ENCODE results near the gene CTSE. TPM values are rescaled to one million over a fixed set of nuclear protein-coding genes. Genes with fewer than 3 reads are reported as not detected.

CTSE gene
- total and polyA plus RNA-seq, 2 of the 4 experiments (the other 2 are of a cell fraction), result not detected

DNA sequence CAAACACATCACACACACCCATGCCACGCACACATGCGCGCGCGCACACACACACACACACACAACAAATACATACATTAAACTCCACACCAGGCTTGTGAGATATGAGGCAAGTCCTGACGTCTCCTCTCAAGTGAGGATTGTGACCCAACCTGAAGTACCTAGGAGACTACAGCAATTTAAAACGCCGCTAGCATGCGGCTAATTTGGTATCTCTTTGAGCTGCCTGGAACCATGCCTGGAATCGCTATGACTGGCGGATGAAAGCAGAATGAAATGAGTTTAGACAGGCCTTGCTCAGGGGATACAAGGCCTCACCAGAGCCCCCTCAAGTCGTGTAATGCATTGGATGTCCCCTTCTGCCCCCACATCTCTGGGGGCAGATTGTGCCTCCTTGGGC lies 18.9 kb downstream of the CTSE start:
- H4K8ac ChIP-seq (ENCODE audit: low read depth in 2 of 2, low read length in 2 of 2), result no peak overlapping the region
- in situ Hi-C loops (cut with MboI; ENCODE audit: low sequenced_read_pairs), result no loop called here
- ATAC-seq (ENCODE audit: low read depth), result no peak
- 0 out of 2 replicates have a peak overlapping the region, but pooled peaks have one; percentile 39 for H4K91ac ChIP-seq (ENCODE audit: insufficient read depth, low read depth, low read length)
- H2BK15ac ChIP-seq (ENCODE audit: low read depth, low read length), result peak overlapping the region; percentile 83; the same call in 1 of the 3 replicates
- DNase-seq, result no peak
- H2BK5ac ChIP-seq (ENCODE audit: low read depth, low read length, poor library complexity, severe bottlenecking), result peak overlapping the region; percentile 93
- H2BK120ac ChIP-seq (ENCODE audit: low read depth, low read length), result no peak overlapping the region
- peaks cover 0 to 13% of the 10 kb centered on the region in 2 experiments; a peak in 2 of 4 replicates for H3K79me1 ChIP-seq (ENCODE audit: low read depth in 1 of 2, low read length in 2 of 2)
- no peak overlapping the region for H3K4me3 ChIP-seq (ENCODE audit: insufficient read depth, low read depth, low read length)
- H3K36me3 ChIP-seq (ENCODE audit: control insufficient read depth, insufficient read depth, low read length), result no peaks in the 10 kb centered on the region
- no peak overlapping the region for H3K23ac ChIP-seq (ENCODE audit: low read depth, low read length)
- no peak overlapping the region for H2AK9ac ChIP-seq (replicated peaks; ENCODE audit: low read depth, low read length, poor library complexity)
- no TSS peak for BruUV-seq (replicated peaks)
- no peak overlapping the region for H3K4me2 ChIP-seq (ENCODE audit: low read depth, low read length)
- ChIA-PET POLR2A (ENCODE audit: unreplicated experiment) (no interaction called here), CTCF (no interaction called here)
- no peak overlapping the region for H2BK20ac ChIP-seq (ENCODE audit: low read depth, low read length)
- H3K9ac ChIP-seq (ENCODE audit: low read depth, low read length), result no peak overlapping the region
- H3K27me3 ChIP-seq (ENCODE audit: control insufficient read depth, insufficient read depth, low read length), result no peaks in the 10 kb centered on the region
- no peak overlapping the region for H3K4ac ChIP-seq (ENCODE audit: low read depth, low read length)
- dilution Hi-C loops (cut with HindIII; ENCODE audit: low sequenced_read_pairs, unreplicated experiment), result no loop called here
- H4K5ac ChIP-seq (ENCODE audit: low read depth, low read length), result no peak overlapping the region
- intact Hi-C loops (cut with micrococcal nuclease), result no loop called here
- H3K9me1 ChIP-seq (ENCODE audit: insufficient read depth, low read length), result peaks cover 19% of the 10 kb centered on the region
- TF ChIP-seq RFX5 (IDR thresholded peaks at IDR 0.05; ENCODE audit: low read depth, low read length) (no peak), CEBPB (IDR thresholded peaks at IDR 0.05; ENCODE audit: low read depth, low read length) (no peak), MAZ (IDR thresholded peaks at IDR 0.05; ENCODE audit: borderline replicate concordance, low read depth, low read length) (no peak), RCOR1 (IDR thresholded peaks at IDR 0.05; ENCODE audit: insufficient replicate concordance, low read length) (no peak)
- TF ChIP-seq, protein P1, sequence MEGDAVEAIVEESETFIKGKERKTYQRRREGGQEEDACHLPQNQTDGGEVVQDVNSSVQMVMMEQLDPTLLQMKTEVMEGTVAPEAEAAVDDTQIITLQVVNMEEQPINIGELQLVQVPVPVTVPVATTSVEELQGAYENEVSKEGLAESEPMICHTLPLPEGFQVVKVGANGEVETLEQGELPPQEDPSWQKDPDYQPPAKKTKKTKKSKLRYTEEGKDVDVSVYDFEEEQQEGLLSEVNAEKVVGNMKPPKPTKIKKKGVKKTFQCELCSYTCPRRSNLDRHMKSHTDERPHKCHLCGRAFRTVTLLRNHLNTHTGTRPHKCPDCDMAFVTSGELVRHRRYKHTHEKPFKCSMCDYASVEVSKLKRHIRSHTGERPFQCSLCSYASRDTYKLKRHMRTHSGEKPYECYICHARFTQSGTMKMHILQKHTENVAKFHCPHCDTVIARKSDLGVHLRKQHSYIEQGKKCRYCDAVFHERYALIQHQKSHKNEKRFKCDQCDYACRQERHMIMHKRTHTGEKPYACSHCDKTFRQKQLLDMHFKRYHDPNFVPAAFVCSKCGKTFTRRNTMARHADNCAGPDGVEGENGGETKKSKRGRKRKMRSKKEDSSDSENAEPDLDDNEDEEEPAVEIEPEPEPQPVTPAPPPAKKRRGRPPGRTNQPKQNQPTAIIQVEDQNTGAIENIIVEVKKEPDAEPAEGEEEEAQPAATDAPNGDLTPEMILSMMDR (conservative IDR thresholded peaks at IDR 0.05; ENCODE audit: low read depth, low read length), result no peak
- peak overlapping the region; percentile 99; the same call in 1 of the 2 replicates for H2AK5ac ChIP-seq (ENCODE audit: low read depth, low read length)
- no peak overlapping the region for H2AFZ ChIP-seq (replicated peaks; ENCODE audit: low read length, poor library complexity)
- 100% methylated on average over 1 of the region's 12 CpGs; no CpG with 5 or more reads in 1 of the 2 experiments for WGBS, 2 experiments (ENCODE audit: extremely low coverage in 2 of 2, insufficient read length in 1 of 2)
- no peak overlapping the region for H3K27ac ChIP-seq (ENCODE audit: insufficient read depth, low read length)
- no peaks in the 10 kb centered on the region for H3K9me3 ChIP-seq (ENCODE audit: control insufficient read depth, insufficient read depth, low read length)
- H3K18ac ChIP-seq (ENCODE audit: low read depth, low read length), result no peak overlapping the region
- H3K56ac ChIP-seq (ENCODE audit: extremely low read depth, insufficient read depth, low read length), result no peak overlapping the region
- H4K20me1 ChIP-seq (ENCODE audit: insufficient read depth, low read length), result no peaks in the 10 kb centered on the region
- 0 out of 2 replicates have a peak overlapping the region, but pooled peaks have one; percentile 32 for H3K14ac ChIP-seq (replicated peaks; ENCODE audit: low read depth, low read length)
- peaks cover 23% of the 10 kb centered on the region for H3K4me1 ChIP-seq (ENCODE audit: control insufficient read depth, insufficient read depth, low read length)
